ENCODE data around the gene MS4A4E.
"Not testable (repeated sequence)": the region's sequence is repeated elsewhere in the genome, so short reads cannot be mapped to it uniquely, and the experiment has no call there.

Gene MS4A4E

GRCh38 chr11:60221181-60221580, 21.8 kb downstream of the MS4A4E start:
- DNase-seq = no peak

- DNase-seq = no peak
Measured at GRCh38 chr11:60214386-60214785, 28.6 kb downstream of the MS4A4E start.

GRCh38 chr11:60211206-60211605, 31.7 kb downstream of the MS4A4E start:
- DNase-seq = no peak

GRCh38 chr11:60209977-60210376, 33.0 kb downstream of the MS4A4E start:
- DNase-seq = no peak

- no peak for DNase-seq
Measured at GRCh38 chr11:60208951-60209350, 34.0 kb downstream of the MS4A4E start.

GRCh38 chr11:60208146-60208895, 34.6 kb downstream of the MS4A4E start:
- DNase-seq = no peak

- DNase-seq = no peak
Measured at GRCh38 chr11:60206616-60207015, 36.3 kb downstream of the MS4A4E start.

- DNase-seq = no peak
Measured at GRCh38 chr11:60204922-60205321, 38.0 kb downstream of the MS4A4E start.

GRCh38 chr11:60201334-60201733, 41.6 kb downstream of the MS4A4E start:
- DNase-seq = not testable (repeated sequence)

- no peak for DNase-seq
Measured at GRCh38 chr11:60197442-60197841, 45.5 kb downstream of the MS4A4E start.

GRCh38 chr11:60195923-60196368, 47.0 kb downstream of the MS4A4E start:
- no peak for DNase-seq

GRCh38 chr11:60194511-60194910, 48.4 kb downstream of the MS4A4E start:
- DNase-seq = no peak

GRCh38 chr11:60193687-60194433, 49.1 kb downstream of the MS4A4E start:
- DNase-seq = peak; percentile 13

GRCh38 chr11:60192564-60192963, 50.4 kb downstream of the MS4A4E start:
- not testable (repeated sequence) for DNase-seq

- not testable (repeated sequence) for DNase-seq
Measured at GRCh38 chr11:60188481-60188880, 54.5 kb downstream of the MS4A4E start.

GRCh38 chr11:60186128-60186527, 56.8 kb downstream of the MS4A4E start:
- DNase-seq = not testable (repeated sequence)

GRCh38 chr11:60185512-60185827, 57.5 kb downstream of the MS4A4E start:
- DNase-seq = not testable (repeated sequence)

GRCh38 chr11:60184824-60185511, 58.0 kb downstream of the MS4A4E start:
- DNase-seq = no peak

- no peak for DNase-seq
Measured at GRCh38 chr11:60183591-60184205, 59.2 kb downstream of the MS4A4E start.

GRCh38 chr11:60182541-60183330, 60.2 kb downstream of the MS4A4E start, which contains the start of gene MS4A6A:
MS4A6A (minus strand) TSS chr11:60183083; CDS start chr11:60181727, 1,356 bp downstream.
- no peak for DNase-seq

GRCh38 chr11:60175860-60176275, 67.1 kb downstream of the MS4A4E start:
- no peak for DNase-seq

- DNase-seq = no peak
Measured at GRCh38 chr11:60172011-60172410, 70.9 kb downstream of the MS4A4E start.
